SHP77 (cell line): ENCODE measurements around the gene NR5A1.

ENCODE experiments used
- DNase-seq, 2 experiments: peaks; one replicate each; lab custom pipeline; 2025; lab: John Stamatoyannopoulos, UW

NR5A1 gene

DNA sequence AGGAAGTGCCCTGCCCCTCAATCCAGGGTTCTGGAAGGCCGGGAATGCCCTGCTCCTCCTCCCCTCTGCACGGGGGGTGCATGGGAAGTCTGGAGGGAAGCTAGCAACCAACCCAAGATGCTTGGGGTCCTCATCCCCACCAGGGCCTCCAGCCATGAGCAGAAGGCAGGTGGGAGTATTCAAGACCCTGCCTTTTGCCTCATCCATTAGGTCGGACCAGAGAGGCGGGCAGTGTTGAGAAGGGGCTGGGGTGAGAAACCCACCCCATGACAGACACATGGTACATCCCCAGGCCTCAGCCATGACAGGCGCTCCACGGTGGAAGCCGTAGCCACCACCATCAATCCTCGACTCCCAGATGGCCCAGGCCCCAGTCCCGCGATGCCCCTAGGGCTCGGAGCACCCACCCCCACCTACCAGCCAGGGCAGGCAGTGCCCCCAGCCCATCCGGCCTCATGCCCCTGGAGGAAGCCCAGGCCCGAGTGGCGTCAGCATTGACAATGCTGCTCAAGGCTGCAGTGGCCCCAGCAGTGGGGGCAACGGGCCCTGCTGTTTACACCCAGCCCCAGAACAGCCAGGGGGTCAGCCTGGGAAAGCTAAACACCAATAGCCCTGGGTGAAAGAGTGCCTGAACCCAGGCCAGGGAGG, 8.6 kb downstream of the NR5A1 start:
- no peak for DNase-seq

DNA sequence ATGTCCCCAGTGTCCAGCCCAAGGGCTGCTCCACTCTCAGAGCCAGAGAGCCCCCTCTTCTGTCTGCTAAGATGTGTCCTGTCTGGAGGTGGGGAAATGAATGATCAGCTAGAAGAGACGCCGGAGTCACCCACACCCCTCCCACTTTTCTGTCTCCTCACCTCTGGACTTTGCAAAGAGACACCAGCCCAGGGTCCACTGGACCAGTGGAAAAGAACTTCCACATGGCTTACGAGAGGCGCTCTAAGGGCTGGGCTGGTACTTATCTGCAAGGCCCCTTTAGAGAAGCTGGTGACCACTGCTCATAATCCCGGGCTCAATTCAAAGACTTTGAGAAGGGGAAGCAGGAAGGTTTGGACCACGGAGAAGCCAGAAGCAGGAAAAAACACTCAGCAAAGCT, 9.2 kb downstream of the NR5A1 start:
- no peak for DNase-seq

DNA sequence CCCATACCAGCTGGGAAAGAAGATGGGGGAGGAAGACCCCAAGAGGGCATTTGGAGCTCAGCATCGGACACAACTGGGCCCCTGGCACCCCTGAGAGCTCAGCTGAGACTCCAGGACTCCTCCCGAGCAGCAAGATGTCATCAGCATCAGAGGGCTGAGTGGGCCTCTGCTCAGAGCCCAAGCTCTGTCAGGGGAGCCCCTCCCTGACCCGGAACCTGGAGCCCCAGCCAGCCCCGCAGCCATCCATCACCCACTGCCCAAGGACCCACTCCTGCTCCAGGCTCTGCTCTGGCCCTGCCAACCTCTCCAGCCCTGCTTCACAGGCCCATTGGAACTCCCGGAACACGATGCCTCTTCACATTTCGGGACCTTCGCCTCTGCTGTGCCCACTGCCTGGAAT, 9.8 kb downstream of the NR5A1 start:
- no peak for DNase-seq

DNA sequence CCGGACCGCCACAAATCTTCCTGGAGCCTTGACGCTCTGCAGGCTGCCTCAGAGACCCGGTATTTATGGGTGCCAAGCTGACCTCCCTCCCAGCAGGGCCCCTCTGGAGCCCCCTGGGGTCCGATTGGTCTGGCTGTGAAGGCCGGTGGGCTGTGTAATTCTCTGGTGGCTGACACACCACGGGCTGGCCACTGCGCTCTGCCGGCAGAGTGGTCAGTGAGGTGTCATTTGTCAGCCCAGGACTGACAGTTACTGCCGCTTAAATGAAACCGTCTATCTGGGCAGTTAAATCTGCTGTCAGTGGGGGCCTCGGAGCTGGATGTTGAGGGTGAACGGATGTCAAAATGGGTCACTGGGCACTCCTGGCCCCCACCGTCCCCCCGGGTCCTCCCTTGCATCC, 10.7 kb downstream of the NR5A1 start:
- DNase-seq = no peak

DNA sequence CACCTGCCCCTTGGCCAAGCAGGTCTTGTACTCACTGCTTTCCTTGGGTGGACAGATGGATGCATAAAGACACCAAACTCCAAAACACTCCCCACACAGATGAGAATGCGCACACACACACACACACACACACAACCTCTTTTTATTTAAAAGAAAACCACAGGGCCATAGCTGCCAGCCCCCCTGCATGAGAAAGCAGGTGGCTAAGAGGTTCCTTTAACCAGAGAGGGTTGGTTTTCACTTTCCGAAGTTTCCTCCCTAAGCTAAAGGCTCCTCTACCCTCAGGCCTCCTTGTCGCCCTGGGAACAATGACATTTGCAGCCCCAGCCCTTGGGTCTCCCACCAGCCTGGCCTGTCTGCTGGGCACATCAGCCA, 11.1 kb downstream of the NR5A1 start:
- DNase-seq = no peak

DNA sequence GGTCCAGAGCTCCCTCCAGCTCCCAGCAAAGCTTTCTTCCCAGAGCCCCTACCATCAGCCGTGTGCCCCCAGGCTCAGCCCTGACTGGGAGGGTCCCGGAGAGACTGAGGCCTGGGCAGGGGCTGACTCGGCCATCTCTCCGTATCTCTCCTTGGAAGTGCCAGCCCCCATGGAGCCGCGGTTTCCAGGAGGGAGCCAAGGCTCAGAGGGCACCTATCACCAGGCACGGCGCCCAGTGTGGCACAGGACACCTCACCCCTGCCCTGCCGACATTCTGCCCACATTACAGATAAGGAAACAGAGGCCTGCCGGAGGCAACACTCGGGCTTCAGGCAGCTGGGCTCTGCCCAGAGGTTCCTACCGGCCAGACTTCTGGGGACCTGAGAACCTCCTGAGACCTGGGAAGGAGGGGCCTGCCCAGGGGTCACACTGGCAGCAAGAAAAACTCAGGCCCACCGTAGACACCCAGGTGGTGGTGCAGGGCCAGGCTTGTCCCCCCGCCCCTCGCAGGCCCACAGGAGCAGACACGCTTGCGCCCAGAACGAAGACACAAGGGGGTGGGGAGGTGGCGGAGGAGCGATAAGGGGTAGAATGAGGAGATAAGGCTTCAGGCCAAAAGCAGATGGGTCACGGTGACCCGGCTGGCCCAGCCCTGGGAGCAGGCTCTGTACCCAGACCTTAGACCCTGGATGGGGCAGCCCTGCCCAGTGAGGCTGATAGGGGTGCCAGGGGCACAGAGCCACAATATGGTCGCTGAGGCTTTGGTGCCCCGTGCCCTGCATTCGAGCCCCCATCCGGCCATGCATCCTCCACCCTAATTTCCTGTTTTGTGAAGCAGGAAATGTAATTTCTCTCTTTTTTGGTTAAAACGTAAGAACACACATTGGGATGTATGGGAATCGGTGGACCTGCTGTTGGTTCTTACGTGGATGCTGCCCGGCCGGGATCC, 11.8 kb downstream of the NR5A1 start:
- DNase-seq = no peak

DNA sequence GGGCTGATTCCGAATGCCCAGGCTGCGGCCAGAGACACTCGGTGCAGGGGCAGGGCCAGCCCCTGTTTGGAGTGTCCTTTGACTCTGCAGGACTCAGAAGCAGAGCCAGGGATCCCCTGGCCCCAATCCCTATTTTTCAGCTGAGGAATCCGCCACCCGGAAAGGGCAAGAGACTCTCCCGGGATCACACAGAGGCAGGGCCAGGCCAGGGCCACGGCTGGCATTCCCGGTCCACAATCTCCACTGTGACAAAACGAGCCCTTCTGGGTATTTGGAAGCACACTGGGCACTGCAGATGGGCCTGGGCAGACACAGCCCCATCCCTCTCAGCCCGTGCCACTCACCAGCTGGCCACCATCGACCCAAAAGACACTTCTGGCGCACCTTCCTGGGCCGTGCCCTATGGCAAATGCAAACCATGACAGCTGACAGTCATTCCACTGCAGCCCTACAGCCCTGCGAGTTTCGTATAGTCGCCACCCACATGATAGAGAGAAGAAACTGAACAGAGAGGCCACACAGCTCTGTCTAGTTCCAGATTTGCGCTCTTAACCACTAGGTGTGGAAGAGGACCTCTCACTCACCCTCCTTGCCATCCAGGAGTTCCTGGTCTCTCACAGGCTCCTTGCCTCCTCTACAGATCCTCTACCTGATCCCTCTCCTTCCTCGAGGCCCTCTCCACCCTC, 13.3 kb downstream of the NR5A1 start:
- no peak for DNase-seq

DNA sequence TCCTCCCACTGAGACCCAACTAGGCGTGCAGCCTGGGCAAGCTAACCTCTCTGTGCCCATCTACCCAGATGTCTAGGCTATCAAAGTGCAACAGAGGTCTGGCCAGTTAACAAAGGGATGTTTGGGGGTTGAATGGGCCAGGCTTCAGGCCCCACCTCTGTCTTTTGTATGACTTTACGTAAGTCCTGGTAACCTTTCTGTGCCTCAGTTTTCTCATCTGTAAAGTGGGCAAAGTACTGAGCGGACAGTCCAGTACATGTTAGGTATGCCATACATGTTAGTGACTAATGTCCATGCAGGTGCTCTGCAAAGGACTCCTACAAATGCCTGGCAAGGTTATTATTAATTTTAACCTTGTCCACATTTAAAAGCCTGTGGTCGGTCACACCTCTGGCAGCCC, 14.0 kb downstream of the NR5A1 start:
- DNase-seq = no peak

DNA sequence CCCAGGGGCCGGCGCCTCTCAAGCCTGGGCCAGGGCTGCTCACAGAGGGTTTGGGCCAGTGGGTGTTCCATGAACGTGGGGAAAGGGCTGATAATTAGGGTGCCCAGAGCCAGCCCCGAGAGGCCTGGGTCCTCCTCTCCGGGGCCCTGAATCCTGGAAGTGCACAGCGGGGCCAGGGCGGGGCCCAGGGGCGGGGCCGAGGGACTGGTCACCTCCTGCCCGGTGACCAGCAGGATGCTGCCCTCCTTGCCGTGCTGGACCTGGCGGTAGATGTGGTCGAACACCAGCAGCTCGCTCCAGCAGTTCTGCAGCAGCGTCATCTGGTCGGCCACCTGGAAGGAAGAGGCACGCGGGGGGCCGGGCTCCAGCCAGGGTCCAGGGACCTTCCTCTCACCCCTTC, 14.4 kb downstream of the NR5A1 start:
- no peak for DNase-seq

DNA sequence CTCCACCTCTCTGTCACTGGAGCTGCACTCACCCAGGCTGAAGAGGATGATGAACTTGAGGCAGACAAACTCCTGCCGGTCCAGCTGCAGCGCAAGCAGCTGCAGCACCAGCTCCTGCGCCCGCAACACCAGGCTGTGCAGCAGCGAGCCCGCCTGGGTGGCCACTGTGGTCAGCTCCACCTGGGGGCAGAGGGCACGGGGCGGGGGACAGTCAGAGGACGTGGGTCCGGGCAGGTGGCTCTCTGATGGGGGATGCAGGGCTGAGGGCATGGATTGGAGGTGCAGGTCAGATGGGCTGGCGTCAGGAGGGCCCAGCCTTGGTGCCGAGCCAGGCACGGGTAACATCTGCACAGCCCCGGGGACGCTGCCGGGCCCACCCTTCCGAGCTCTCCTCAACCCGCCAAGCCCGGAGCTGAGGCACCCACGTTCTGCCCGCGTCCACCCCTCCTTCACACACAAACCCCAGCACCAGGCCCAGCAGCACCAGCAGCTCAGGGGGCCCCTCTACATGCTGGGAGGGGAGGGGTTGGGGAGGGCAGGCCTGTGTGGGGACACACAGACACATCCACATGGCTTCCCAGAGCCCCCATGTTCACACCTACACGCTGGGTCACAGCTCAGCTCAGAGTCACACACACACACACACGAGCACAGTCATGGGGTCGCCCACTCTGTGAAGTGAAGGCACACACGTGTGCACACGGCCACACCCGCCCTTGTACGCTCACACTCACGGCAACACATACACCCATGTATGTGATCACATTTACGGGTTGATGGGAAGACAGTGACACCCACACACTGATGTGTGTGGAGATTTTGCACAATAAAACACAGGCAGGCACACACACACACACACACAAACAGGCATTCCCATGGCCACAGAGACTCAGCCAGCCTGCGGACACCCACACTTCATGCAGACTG, 15.9 kb downstream of the NR5A1 start:
- DNase-seq = no peak

DNA sequence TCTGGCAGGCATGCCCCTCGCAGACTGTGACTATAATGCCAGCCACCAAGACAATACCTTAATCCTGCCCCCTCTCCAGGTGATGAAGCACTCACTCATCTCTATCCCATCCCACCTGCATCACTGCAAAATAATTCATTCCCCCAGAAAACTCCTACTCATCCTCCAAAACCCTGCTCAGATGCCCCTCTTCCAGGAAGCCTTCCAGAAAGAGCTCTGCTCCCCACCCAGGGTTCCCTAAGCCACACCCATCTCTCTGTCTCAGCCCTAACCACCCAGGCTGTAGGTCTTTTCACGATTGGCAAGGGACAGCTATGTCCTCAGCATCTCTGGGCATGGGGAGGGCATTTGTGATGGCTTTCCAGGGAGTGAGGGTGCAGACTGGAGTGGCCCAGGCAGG, 17.2 kb downstream of the NR5A1 start:
- DNase-seq = no peak

DNA sequence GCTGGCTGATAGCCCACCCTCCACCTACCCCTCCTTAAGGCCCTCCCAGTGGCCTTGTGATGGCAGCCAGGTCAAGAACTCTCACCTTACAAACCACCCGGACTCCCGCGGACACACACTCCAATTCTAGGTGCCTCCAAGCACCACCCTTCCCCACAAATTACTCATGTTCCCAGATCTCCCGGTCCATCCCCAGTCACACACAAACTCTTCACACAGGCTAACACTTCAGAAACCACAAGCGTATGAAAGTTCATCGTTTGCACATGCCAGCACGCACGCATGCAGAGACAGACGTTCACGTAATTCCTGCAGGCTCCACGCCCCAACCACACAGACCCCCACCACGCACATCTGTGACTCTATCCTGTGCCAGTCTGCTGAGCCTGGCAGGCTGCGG, 18.0 kb downstream of the NR5A1 start:
- DNase-seq = no peak

DNA sequence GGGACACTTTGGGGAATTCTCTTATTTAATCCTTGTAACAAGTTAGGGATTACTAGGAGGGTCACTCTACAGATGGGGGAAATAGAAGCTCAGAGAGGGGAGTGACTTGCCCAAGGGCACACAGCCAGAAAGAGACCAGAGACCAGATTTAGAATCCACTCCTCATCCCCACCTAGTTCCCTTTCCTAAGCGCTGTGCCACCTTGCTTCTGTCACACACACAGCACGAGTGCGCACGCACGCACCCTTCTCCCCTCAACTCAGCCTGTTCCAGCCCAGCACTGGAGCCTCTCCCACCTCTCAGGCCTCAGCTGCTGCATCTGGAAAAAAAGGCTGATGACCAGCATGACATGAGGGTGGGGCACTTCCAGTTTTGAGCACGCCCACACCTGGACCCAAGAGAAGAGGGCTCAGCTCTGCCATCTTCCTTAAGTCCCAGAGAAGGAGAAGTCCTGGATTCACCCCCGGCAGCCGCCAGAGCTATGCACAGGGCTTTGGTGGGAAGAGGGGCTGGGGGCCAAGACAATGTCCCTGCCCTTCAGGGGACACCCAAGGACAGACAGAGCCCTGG, 18.5 kb downstream of the NR5A1 start:
- DNase-seq = no peak

DNA sequence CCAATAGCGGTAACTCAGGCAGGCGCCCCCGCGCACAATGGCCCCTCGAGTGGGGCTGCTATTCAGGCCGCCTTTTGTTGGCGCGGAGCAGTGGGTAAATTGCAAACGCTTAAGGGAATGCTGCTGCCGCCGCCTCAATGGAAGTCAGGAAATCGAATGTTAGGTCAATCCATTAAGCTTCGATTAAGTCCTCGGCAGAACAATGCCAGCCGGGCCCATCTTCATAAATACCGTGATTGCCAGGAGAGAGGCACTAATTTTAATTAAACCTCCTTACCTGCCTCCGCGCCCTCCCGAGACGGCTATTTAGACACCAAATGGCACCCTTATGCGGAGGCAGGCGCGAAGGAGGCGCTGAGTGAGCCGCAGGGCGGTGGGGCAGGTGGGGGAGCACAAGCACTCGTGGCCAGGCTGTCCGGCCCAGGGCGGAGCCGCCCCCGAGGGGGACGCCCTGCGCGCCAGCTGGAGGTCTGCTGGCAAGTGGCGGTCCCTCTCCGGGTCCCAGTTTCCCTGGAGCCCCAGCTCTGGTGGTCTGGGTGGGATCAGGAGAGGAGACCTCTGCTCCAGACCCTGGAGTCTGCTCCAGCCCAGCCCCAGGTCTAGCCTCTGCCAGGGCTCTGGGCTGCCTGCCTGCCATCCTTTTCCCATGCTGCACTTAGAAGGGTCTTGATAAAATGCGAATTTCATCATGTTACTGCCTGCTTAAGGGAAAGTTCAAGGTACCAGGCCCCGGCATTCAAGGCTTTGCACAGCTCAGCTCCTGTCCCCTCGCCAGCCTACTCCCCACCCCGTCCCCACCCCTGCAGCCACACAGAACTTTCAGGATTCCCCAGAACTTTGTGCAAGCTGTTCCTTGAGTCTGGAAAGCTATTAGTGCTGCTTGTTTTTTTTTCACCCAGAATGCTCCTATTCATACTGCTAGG, 19.7 kb downstream of the NR5A1 start:
- DNase-seq = no peak

DNA sequence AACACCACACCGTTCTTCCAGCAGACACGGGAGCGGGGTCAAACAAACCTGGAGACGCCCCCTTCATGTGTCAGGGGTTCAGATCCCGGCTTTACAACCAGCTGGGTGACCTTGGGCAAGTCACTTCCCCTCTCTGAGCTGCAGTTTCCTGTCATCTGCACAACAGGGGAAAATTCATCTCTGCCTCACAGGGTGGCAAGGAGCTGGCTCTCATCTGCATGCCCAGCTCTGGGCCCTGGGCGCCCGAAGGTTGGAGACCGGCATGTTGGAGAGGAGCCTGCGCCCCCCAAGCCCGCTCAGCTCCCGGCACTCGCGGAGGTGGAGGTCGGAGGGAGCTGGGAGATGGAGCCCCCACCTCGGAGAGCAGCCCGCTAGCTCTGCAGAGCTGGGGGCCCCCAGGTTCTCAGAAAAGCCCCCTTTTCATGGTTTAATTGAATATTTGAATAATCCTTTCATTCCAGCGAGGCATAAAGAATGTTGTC, 20.4 kb downstream of the NR5A1 start:
- DNase-seq = no peak

DNA sequence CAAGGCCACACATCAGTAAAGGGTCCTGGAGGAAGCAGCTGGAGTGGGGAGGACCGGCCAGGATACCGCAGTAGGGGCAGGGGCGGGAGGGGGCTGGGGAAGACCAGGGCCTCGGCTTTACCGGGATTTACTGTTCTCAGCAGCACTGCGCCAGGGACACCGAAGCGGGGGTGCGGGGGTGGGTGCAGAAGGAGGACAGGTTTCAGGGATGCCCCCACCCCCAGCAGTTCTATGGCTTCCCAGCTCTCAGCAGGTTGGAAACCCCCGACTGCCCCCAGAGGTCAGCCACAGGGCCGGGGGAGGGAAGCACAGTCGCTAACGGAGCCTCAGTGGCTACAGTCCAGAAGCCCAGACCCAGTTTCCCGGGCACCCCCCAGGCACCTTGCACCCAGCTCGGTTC, 21.3 kb downstream of the NR5A1 start:
- DNase-seq = no peak

DNA sequence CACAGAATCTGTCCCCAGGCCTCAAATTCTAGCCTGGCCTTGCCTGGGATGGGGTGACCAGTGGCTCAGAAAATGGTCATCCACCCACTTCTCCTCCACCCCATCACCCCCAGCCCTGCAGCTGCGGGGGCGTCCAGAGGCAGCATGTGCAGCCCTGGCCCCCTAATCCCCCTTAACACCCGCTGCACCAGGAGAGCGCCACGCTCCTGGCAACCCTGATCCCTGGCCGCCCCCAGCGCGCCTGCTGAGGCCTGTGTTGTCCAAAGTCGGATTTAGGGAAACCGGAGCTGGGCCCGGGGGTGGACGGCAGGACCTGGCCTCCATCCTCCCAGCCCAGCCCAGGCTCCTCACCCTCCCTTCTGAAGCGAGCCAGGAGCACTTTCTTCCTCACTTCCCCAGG, 22.0 kb downstream of the NR5A1 start:
- DNase-seq = no peak

DNA sequence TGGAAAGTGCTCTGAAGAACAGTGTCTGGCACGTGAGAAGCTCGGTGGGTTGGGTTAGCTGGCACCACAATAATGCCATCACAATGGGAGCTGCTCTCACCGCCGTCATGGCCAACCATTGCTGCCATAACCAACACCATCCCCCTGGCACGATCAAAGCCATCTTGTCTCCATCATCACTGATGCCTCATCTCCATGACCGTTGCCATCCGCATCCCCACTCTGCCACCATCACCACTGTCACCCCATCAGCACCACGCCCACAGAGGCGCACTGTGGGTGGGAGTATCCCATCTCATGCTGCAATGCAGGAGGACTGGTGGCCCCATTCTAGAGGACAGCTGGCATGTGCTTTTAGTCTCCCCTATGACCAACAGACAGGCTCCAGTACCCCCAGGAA, 23.7 kb downstream of the NR5A1 start:
- DNase-seq = no peak

DNA sequence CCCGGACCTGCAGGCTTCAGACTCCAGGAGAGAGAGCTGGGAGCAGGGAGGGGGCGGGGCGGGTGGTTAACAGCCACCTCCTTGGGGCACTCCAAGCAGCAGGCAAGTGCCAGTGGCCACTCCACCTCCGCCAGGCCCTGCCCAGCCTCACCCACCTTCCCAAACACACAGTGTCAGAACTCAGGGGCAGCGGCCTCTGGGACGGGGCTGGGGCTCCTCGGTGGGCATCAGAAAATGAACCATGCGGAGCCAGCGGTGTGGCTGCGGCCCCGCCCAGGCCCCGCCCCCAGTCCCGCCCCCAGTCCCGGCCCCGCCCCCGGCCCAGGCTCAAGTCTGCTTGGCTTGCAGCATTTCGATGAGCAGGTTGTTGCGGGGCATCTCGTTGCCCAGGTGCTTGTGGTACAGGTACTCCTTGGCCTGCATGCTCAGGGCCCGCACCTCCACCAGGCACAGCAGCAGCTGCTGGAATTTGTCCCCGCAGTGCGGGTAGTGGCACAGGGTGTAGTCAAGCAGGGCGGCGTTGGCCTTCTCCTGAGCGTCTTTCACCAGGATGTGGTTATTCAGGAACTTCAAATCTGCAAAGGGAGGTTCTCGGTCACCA, 24.7 kb downstream of the NR5A1 start:
- no peak for DNase-seq

DNA sequence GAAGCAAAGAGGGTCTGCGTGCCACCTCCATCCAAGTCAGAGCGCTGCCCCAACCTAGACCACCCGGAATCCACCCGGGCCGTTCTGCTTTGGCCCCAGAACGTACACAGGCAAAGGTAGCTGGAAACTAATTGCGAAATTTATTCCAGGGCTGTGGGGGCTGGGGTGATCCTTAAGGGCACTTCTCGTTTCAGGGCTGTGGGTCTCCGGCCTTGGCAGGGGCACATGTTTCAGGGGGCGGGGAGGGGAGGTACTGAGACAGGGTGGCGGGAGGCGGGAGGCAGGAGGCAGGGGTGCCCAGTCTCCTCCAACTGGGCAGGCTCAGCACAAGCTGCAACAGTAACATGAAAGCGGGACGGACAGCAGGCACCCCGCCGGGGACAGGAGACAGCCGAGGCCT, 26.1 kb downstream of the NR5A1 start:
- DNase-seq = no peak
